Breast epithelium (tissue), 3 donors: ENCODE measurements around the gene WDR18.

Experiments
- CTCF ChIP-seq, 3 donors: fragments of 450-650 bp; IDR thresholded peaks; one replicate each; pipeline ENCODE4 v1.5.1; 2016 to 2017; ENCODE audit warnings: antibody characterized with exemption in 3 of 3, mild to moderate bottlenecking in 3 of 3, moderate library complexity in 3 of 3
- POLR2A ChIP-seq: fragments of 450-650 bp; IDR thresholded peaks from one replicate; pipeline ENCODE4 v1.6.1; 2016; ENCODE audit warnings: antibody characterized with exemption, mild to moderate bottlenecking, moderate library complexity
- POLR2AphosphoS5 ChIP-seq, 3 donors: sonication (generic); formaldehyde crosslinking; IDR thresholded peaks; one replicate each; pipeline ENCODE4 v1.6.1; 2017; ENCODE audit warnings: antibody characterized with exemption in 3 of 3

GRCh38 chr19:960020-960419 lies 24.1 kb upstream of the WDR18 start:
- TF ChIP-seq CTCF (IDR thresholded peaks at IDR 0.05) (no peak), POLR2A (no peak), POLR2AphosphoS5 (IDR thresholded peaks at IDR 0.05) (no peak)
